Uterus (tissue), 2 donors: Measurements from ENCODE around the gene SLC26A1.

Experiments
- CTCF ChIP-seq, 4 experiments: fragments of 200-600 bp in 2 of 4; fragments of 450-650 bp in 2 of 4; sonication (generic) in 2 of 4; IDR thresholded peaks; one replicate each; pipeline ENCODE4 v1.5.1; 2016 to 2019; ENCODE audit warnings: antibody characterized with exemption in 4 of 4, mild to moderate bottlenecking in 2 of 4, moderate library complexity in 1 of 4
- POLR2A ChIP-seq, 2 donors: fragments of 450-650 bp; IDR thresholded peaks; one replicate each; pipeline ENCODE4 v1.6.1; 2016; ENCODE audit warnings: antibody characterized with exemption in 2 of 2, mild to moderate bottlenecking in 1 of 2, moderate library complexity in 1 of 2

- TF ChIP-seq CTCF (IDR thresholded peaks at IDR 0.05) (no peak), POLR2A (IDR thresholded peaks at IDR 0.05) (no peak)
These were observed 10.3 kb upstream of the SLC26A1 start for GRCh38 chr4:1003271-1004070.
